8988T (cell line): ENCODE measurements around the gene FGF6.
"Not testable (repeated sequence)": the region's sequence is repeated elsewhere in the genome, so short reads cannot be mapped to it uniquely, and the experiment has no call there.

Experiments
- DNase-seq: peaks from one replicate; pipeline ENCODE4 v3.0.0; 2011

Gene FGF6

GRCh38 chr12:4445156-4446101 lies at the start of gene FGF6:
Gene FGF6, minus strand, starts transcription at chr12:4445815. Its CDS starts 245 bp downstream, at chr12:4445570.
- no peak for DNase-seq

GRCh38 chr12:4490973-4491372 lies 45.4 kb upstream of the FGF6 start:
- DNase-seq, result no peak

GRCh38 chr12:4489556-4489955 lies 43.9 kb upstream of the FGF6 start:
- DNase-seq, result no peak

- DNase-seq, result no peak
Measured at GRCh38 chr12:4486980-4487379, 41.4 kb upstream of the FGF6 start.

- no peak for DNase-seq
Measured at GRCh38 chr12:4486049-4486699, 40.6 kb upstream of the FGF6 start.

GRCh38 chr12:4483885-4484823 lies 38.5 kb upstream of the FGF6 start:
- no peak for DNase-seq

- no peak for DNase-seq
Measured at GRCh38 chr12:4482936-4483335, 37.3 kb upstream of the FGF6 start.

- DNase-seq, result no peak
Measured at GRCh38 chr12:4478933-4479332, 33.3 kb upstream of the FGF6 start.

GRCh38 chr12:4477129-4477528 lies 31.5 kb upstream of the FGF6 start:
- DNase-seq, result no peak

- no peak for DNase-seq
Measured at GRCh38 chr12:4472046-4472445, 26.4 kb upstream of the FGF6 start.

GRCh38 chr12:4471256-4471655 lies 25.6 kb upstream of the FGF6 start:
- DNase-seq, result no peak

GRCh38 chr12:4468994-4469393 lies 23.4 kb upstream of the FGF6 start:
- DNase-seq, result no peak

GRCh38 chr12:4460761-4461160 lies 15.1 kb upstream of the FGF6 start:
- DNase-seq, result no peak

GRCh38 chr12:4455849-4456248 lies 10.2 kb upstream of the FGF6 start:
- DNase-seq, result not testable (repeated sequence)

GRCh38 chr12:4454315-4454860 lies 8.8 kb upstream of the FGF6 start:
- no peak for DNase-seq

- DNase-seq, result no peak
Measured at GRCh38 chr12:4451694-4452093, 6.1 kb upstream of the FGF6 start.

GRCh38 chr12:4450551-4451112 lies 5.0 kb upstream of the FGF6 start:
- DNase-seq, result no peak

GRCh38 chr12:4449851-4450221 lies 4.2 kb upstream of the FGF6 start:
- DNase-seq, result no peak

GRCh38 chr12:4448943-4449850 lies 3.6 kb upstream of the FGF6 start:
- DNase-seq, result no peak

- DNase-seq, result no peak
Measured at GRCh38 chr12:4448371-4448940, 2.8 kb upstream of the FGF6 start.

- DNase-seq, result no peak
Measured at GRCh38 chr12:4447151-4447550, 1.5 kb upstream of the FGF6 start.
